Measurements from ENCODE around the gene COX4I2.

GRCh38 chr20:31630187-31630790 is 7.4 kb upstream of the COX4I2 start:
- TF ChIP-seq CTCF (conservative IDR thresholded peaks at IDR 0.05; ENCODE audit: low read depth, low read length) (no peak), EZH2phosphoT487 (IDR thresholded peaks at IDR 0.05; ENCODE audit: borderline replicate concordance, low read length) (no peak)

All from PC-3 (cell line).